Embryonic facial prominence (tissue), 1 donor: Measurements from ENCODE around the gene ACTR3C.

ENCODE experiments used
- DNase-seq: peaks from one replicate; pipeline ENCODE4 v3.0.0-alpha.2; 2016; ENCODE audit errors: extremely low spot score

ACTR3C gene

GRCh38 chr7:150322833-150323681 lies at the start of gene ACTR3C, which contains the start of gene LRRC61:
TSS of gene ACTR3C (minus strand) at chr7:150323545. CDS start at chr7:150295296, 28,249 bp downstream.
TSS of gene LRRC61 (plus strand) at chr7:150323355. CDS start at chr7:150336862, 13,507 bp downstream.
- no peak for DNase-seq

- no peak for DNase-seq
Measured at GRCh38 chr7:150372271-150373048, 49.1 kb upstream of the ACTR3C start.

GRCh38 chr7:150371996-150372270 lies 48.6 kb upstream of the ACTR3C start:
- no peak for DNase-seq

GRCh38 chr7:150371131-150371995 lies 48.0 kb upstream of the ACTR3C start:
- DNase-seq, result no peak

- DNase-seq, result no peak
Measured at GRCh38 chr7:150370612-150371071, 47.3 kb upstream of the ACTR3C start.

GRCh38 chr7:150369748-150370501 lies 46.6 kb upstream of the ACTR3C start:
- no peak for DNase-seq

- no peak for DNase-seq
Measured at GRCh38 chr7:150368884-150369747, 45.8 kb upstream of the ACTR3C start.

- DNase-seq, result no peak
Measured at GRCh38 chr7:150368096-150368883, 44.9 kb upstream of the ACTR3C start, which contains the start of gene REPIN1. TSS of gene REPIN1 (plus strand) at chr7:150368822. CDS start at chr7:150369712, 890 bp downstream.

- DNase-seq, result no peak
Measured at GRCh38 chr7:150367677-150368095, 44.3 kb upstream of the ACTR3C start.

GRCh38 chr7:150365673-150366398 lies 42.5 kb upstream of the ACTR3C start:
- DNase-seq, result no peak

- DNase-seq, result no peak
Measured at GRCh38 chr7:150365194-150365593, 41.8 kb upstream of the ACTR3C start.

- DNase-seq, result no peak
Measured at GRCh38 chr7:150363872-150364271, 40.5 kb upstream of the ACTR3C start.

- DNase-seq, result no peak
Measured at GRCh38 chr7:150363370-150363769, 40.0 kb upstream of the ACTR3C start.

GRCh38 chr7:150361807-150362621 lies 38.7 kb upstream of the ACTR3C start:
- no peak for DNase-seq

GRCh38 chr7:150361402-150361801 lies 38.1 kb upstream of the ACTR3C start:
- no peak for DNase-seq

GRCh38 chr7:150360363-150361058 lies 37.2 kb upstream of the ACTR3C start:
- DNase-seq, result no peak
